Adrenal gland (tissue), 5 donors: ENCODE data around the gene LRRC28.

Experiments used
- POLR2A ChIP-seq, 2 donors: fragments of 450-650 bp; IDR thresholded peaks; one replicate each; pipeline ENCODE4 v1.6.1; 2017; ENCODE audit warnings: antibody characterized with exemption in 2 of 2, mild to moderate bottlenecking in 2 of 2, moderate library complexity in 1 of 2
- TF ChIP-seq, protein P1 (sequence below), 6 experiments: fragments of 450-650 bp in 4 of 6; fragments of 200-600 bp in 2 of 6; sonication (generic) in 1 of 6; IDR thresholded peaks; 1 replicate in 5 of 6; 2 replicates in 1 of 6; pipeline versions ENCODE4 v1.5.1 to v1.8.0; 2016 to 2021; ENCODE audit warnings: antibody characterized with exemption in 6 of 6, mild to moderate bottlenecking in 2 of 6, moderate library complexity in 1 of 6
- donor health status: DM: no; HTN: no; CAD: no.

DNA sequence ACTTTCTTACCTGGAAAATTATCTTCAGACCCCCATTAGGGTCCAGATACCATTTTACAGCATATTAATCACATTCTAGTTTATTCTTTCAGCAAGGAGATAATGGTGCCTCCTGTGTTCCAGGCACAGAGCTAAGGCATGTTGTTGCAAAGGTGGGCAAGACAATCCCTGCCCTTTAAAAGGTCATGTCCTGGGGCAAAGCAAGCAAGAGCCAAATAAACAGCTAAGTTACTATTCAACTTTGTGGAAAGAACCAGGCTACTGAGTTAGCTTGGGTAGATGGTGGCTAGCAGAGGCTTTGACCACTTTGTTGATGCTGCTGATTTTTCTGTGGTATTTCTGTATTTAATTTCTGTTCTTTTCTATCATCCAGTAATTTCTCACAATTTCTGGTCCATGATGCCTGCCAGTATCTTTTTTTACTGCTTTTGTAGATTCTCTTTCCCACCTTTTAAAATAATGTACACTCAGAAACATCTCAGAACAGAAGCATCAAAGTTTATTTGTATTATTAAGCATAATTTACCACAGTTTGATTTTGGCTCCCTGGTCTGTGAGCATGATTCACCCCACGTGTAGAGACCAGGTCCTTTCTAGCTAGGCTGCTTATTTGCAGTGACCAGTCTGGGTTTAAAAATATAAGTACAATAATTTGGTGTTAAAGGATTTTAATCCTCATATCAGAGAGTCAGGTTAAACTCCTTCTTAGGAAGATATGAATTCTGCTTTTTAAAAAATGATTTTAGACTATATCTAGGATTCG, 71.5 kb downstream of the LRRC28 start:
- TF ChIP-seq, protein P1, sequence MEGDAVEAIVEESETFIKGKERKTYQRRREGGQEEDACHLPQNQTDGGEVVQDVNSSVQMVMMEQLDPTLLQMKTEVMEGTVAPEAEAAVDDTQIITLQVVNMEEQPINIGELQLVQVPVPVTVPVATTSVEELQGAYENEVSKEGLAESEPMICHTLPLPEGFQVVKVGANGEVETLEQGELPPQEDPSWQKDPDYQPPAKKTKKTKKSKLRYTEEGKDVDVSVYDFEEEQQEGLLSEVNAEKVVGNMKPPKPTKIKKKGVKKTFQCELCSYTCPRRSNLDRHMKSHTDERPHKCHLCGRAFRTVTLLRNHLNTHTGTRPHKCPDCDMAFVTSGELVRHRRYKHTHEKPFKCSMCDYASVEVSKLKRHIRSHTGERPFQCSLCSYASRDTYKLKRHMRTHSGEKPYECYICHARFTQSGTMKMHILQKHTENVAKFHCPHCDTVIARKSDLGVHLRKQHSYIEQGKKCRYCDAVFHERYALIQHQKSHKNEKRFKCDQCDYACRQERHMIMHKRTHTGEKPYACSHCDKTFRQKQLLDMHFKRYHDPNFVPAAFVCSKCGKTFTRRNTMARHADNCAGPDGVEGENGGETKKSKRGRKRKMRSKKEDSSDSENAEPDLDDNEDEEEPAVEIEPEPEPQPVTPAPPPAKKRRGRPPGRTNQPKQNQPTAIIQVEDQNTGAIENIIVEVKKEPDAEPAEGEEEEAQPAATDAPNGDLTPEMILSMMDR (IDR thresholded peaks at IDR 0.05): no peak
- no peak for TF ChIP-seq POLR2A (IDR thresholded peaks at IDR 0.05)
